SK-N-SH (cell line): ENCODE results near the gene CDH4. TPM values are rescaled to one million over a fixed set of nuclear protein-coding genes. Genes with fewer than 3 reads are reported as not detected.

Experiments used
- CTCF ChIA-PET: fragments of 300-600, 350-600 bp; formaldehyde crosslinking; extraction: SDS; loops from one replicate; lab custom pipeline; 2021; lab: Yijun Ruan, JAX
- POLR2A ChIA-PET: fragments of 350-600 bp; sonication (Branson Sonifier 250); formaldehyde crosslinking; extraction: SDS; loops from one replicate; lab custom pipeline; 2020; ENCODE audit warnings: antibody characterized with exemption, inconsistent platforms; lab: Yijun Ruan, JAX
- DNase-seq: peaks from one replicate; pipeline ENCODE4 v3.0.0; 2012
- H2AFZ ChIP-seq: fragments of 200-600 bp; sonication (generic); 2 replicates; pipeline ENCODE4 v1.8.1; 2016; ENCODE audit warnings: antibody characterized with exemption, mild to moderate bottlenecking, low read depth
- H3F3A ChIP-seq: fragments of 200-600 bp; sonication (generic); replicated peaks from 2 replicates; pipeline ENCODE3; 2016; ENCODE audit warnings: antibody characterized with exemption, mild to moderate bottlenecking; ENCODE audit not compliant: insufficient read depth
- H3K27ac ChIP-seq, 2 experiments: fragments of 200-500 bp in 1 of 2; fragments of 200-600 bp in 1 of 2; sonication (Bioruptor generic) in 1 of 2; sonication (generic), shearing (Covaris generic) in 1 of 2; 2 replicates each; pipeline versions ENCODE4 v1.5.1 to v1.6.1; 2014 to 2016; ENCODE audit warnings: low read depth in 2 of 2, inconsistent platforms in 1 of 2, low read length in 1 of 2, mild to moderate bottlenecking in 1 of 2, mixed read lengths in 1 of 2
- H3K27me3 ChIP-seq: fragments of 200-600 bp; sonication (generic), shearing (Covaris generic); 2 replicates; pipeline ENCODE4 v1.6.1; 2016; ENCODE audit warnings: mixed run types; ENCODE audit not compliant: insufficient read depth
- H3K36me3 ChIP-seq, 2 experiments: fragments of 200-500 bp in 1 of 2; fragments of 200-600 bp in 1 of 2; sonication (Bioruptor generic) in 1 of 2; sonication (generic) in 1 of 2; replicated peaks in 1 of 2; 2 replicates each; pipeline versions ENCODE3 to v1.5.1; 2014 to 2016; ENCODE audit warnings: low read length in 1 of 2, mild to moderate bottlenecking in 1 of 2; ENCODE audit not compliant: insufficient read depth in 2 of 2, control insufficient read depth in 1 of 2
- H3K4me1 ChIP-seq, 2 experiments: fragments of 200-500 bp in 1 of 2; fragments of 200-600 bp in 1 of 2; sonication (Bioruptor generic) in 1 of 2; sonication (generic), shearing (Covaris generic) in 1 of 2; 2 replicates each; pipeline versions ENCODE4 v1.5.1 to v1.6.1; 2014 to 2016; ENCODE audit warnings: low read depth in 1 of 2, low read length in 1 of 2, mixed run types in 1 of 2; ENCODE audit not compliant: insufficient read depth in 2 of 2, control insufficient read depth in 1 of 2
- H3K4me2 ChIP-seq: fragments of 200-600 bp; sonication (generic), shearing (Covaris generic); 2 replicates; pipeline ENCODE4 v1.6.1; 2017; ENCODE audit warnings: mixed run types
- H3K4me3 ChIP-seq, 2 experiments: fragments of 200-500 bp in 1 of 2; fragments of 200-600 bp in 1 of 2; sonication (Bioruptor generic) in 1 of 2; sonication (generic), shearing (Covaris generic) in 1 of 2; 2 replicates each; pipeline versions ENCODE4 v1.5.1 to v1.8.1; 2014 to 2016; ENCODE audit warnings: low read depth in 2 of 2, inconsistent platforms in 1 of 2, low read length in 1 of 2, mild to moderate bottlenecking in 1 of 2, mixed read lengths in 1 of 2, moderate library complexity in 1 of 2
- H3K79me2 ChIP-seq: fragments of 200-600 bp; sonication (generic); 2 replicates; pipeline ENCODE4 v1.8.1; 2017; ENCODE audit warnings: mild to moderate bottlenecking; ENCODE audit not compliant: insufficient read depth
- H3K9ac ChIP-seq: fragments of 200-600 bp; sonication (generic); 2 replicates; pipeline ENCODE4 v1.6.1; 2017; ENCODE audit warnings: mixed run types
- H3K9me2 ChIP-seq: fragments of 200-600 bp; sonication (generic); 2 replicates; pipeline ENCODE4 v1.6.1; 2017; ENCODE audit warnings: mixed run types
- H3K9me3 ChIP-seq: fragments of 200-600 bp; sonication (generic); 2 replicates; pipeline ENCODE4 v1.6.1; 2017; ENCODE audit warnings: mixed run types, mild to moderate bottlenecking, moderate library complexity
- H4K20me1 ChIP-seq: fragments of 200-600 bp; sonication (generic); 2 replicates; pipeline ENCODE4 v1.6.1; 2017; ENCODE audit warnings: mild to moderate bottlenecking, mixed run types; ENCODE audit not compliant: insufficient read depth
- CHD2 ChIP-seq: fragments of 150-350 bp; IDR thresholded peaks from 2 replicates; pipeline ENCODE4 v1.6.1; 2018; ENCODE audit warnings: low read length; ENCODE audit not compliant: partially characterized antibody
- ELF1 ChIP-seq: IDR thresholded peaks from 2 replicates; pipeline ENCODE4 v1.4.0; 2012
- EP300 ChIP-seq, 2 experiments: IDR thresholded peaks; 2 replicates each; pipeline versions ENCODE4 v1.4.0 to v1.6.1; 2012; ENCODE audit warnings: borderline replicate concordance in 1 of 2, low read depth in 1 of 2, low read length in 1 of 2
- EZH2phosphoT487 ChIP-seq: fragments of 200-600 bp; sonication (generic); IDR thresholded peaks from 2 replicates; pipeline ENCODE4 v1.6.1; 2017; ENCODE audit warnings: low read depth, mixed run types, mild to moderate bottlenecking, antibody characterized with exemption, moderate library complexity, borderline replicate concordance
- FOSL2 ChIP-seq: IDR thresholded peaks from 2 replicates; pipeline ENCODE4 v1.4.0; 2012; ENCODE audit warnings: low read depth, mild to moderate bottlenecking, moderate library complexity, borderline replicate concordance
- FOXJ3 ChIP-seq: sonication (generic); formaldehyde crosslinking; IDR thresholded peaks from 2 replicates; pipeline ENCODE4 v1.5.1; 2020; ENCODE audit warnings: mild to moderate bottlenecking, missing genetic modification reagents
- GABPA ChIP-seq: IDR thresholded peaks from 2 replicates; pipeline ENCODE4 v1.4.0; 2012; ENCODE audit warnings: low read depth, mild to moderate bottlenecking
- MEF2A ChIP-seq: IDR thresholded peaks from 2 replicates; pipeline ENCODE4 v1.4.0; 2012; ENCODE audit warnings: low read depth, borderline replicate concordance
- MXI1 ChIP-seq: IDR thresholded peaks from 2 replicates; pipeline ENCODE4 v1.6.1; 2012; ENCODE audit warnings: mild to moderate bottlenecking, low read depth, low read length, improper control_type of control experiment
- PBX3 ChIP-seq: IDR thresholded peaks from 2 replicates; pipeline ENCODE4; 2012
- RAD21 ChIP-seq: IDR thresholded peaks from 2 replicates; pipeline ENCODE4 v1.6.1; 2012; ENCODE audit warnings: mild to moderate bottlenecking, low read length
- RCOR1 ChIP-seq: fragments of 150-350 bp; IDR thresholded peaks from 2 replicates; pipeline ENCODE4 v1.6.1; 2017; ENCODE audit warnings: antibody characterized with exemption, low read length
- SIN3A ChIP-seq: IDR thresholded peaks from 2 replicates; pipeline ENCODE4 v1.6.1; 2012; ENCODE audit warnings: low read depth, mild to moderate bottlenecking, low read length, moderate library complexity, borderline replicate concordance
- TCF12 ChIP-seq: IDR thresholded peaks from 2 replicates; pipeline ENCODE4 v1.4.0; 2012
- TEAD4 ChIP-seq: IDR thresholded peaks from 2 replicates; pipeline ENCODE4 v1.4.0; 2012; ENCODE audit warnings: mild to moderate bottlenecking, borderline replicate concordance; ENCODE audit not compliant: insufficient read depth
- USF1 ChIP-seq: IDR thresholded peaks from 2 replicates; pipeline ENCODE4 v1.4.0; 2012; ENCODE audit warnings: low read depth, borderline replicate concordance
- YY1 ChIP-seq: IDR thresholded peaks from 2 replicates; pipeline ENCODE4 v1.4.0; 2012; ENCODE audit warnings: low read depth, mild to moderate bottlenecking
- whole genome bisulfite sequencing: methylation state at CpG from one replicate; pipeline ENCODE4 v1.1.6; 2017; ENCODE audit warnings: low lambda C conversion rate; 5-methylcytosine and 5-hydroxymethylcytosine counted together
- polyA plus RNA-seq, 3 experiments: library from polyadenylated mRNA; depleted of rRNA; stranded (reverse); fragments of >200 nt; gene quantifications; 2 replicates each; pipeline ENCODE4 v1.2.3, GENCODE V29; 2012
- TF ChIP-seq, protein P1 (sequence below): IDR thresholded peaks from 2 replicates; pipeline ENCODE4 v1.4.0; 2012; ENCODE audit warnings: low read depth
- TF ChIP-seq, protein P2 (sequence below): fragments of 150-350 bp; IDR thresholded peaks from 2 replicates; pipeline ENCODE4 v1.6.1; 2016; ENCODE audit warnings: mild to moderate bottlenecking, low read depth, low read length

CDH4 gene
- polyA plus RNA-seq, 1 of the 3 experiments (the other 2 are of a cell fraction): not detected

- Histone ChIP-seq H3K9ac (no peak overlapping the region), H4K20me1 (no peaks in the 10 kb centered on the region), H3K27me3 (no peaks in the 10 kb centered on the region), H3K9me3 (no peaks in the 10 kb centered on the region), H3K27ac (no peak overlapping the region), H3F3A (no peaks in the 10 kb centered on the region), H2AFZ (no peak overlapping the region), H3K79me2 (no peaks in the 10 kb centered on the region), H3K36me3 (no peaks in the 10 kb centered on the region), H3K9me2 (no peaks in the 10 kb centered on the region), H3K4me3 (no peak overlapping the region), H3K4me1 (peaks cover 0 to 6% of the 10 kb centered on the region in 2 experiments; a peak in 1 of 4 replicates), H3K4me2 (no peak overlapping the region)
- ChIA-PET POLR2A (no interaction called here), CTCF (no interaction called here)
- no peak for DNase-seq
- TF ChIP-seq RAD21 (no peak), MEF2A (no peak), ELF1 (no peak), TEAD4 (no peak), SIN3A (no peak), EP300 (IDR thresholded peaks at IDR 0.05; ENCODE audit: borderline replicate concordance in 1 of 2, low read depth in 1 of 2, low read length in 1 of 2) (no peak), CHD2 (no peak), YY1 (no peak), FOSL2 (no peak), FOXJ3 (CRISPR knock-in tag) (no peak), MXI1 (no peak), USF1 (no peak), RCOR1 (no peak)
- TF ChIP-seq, protein P1, sequence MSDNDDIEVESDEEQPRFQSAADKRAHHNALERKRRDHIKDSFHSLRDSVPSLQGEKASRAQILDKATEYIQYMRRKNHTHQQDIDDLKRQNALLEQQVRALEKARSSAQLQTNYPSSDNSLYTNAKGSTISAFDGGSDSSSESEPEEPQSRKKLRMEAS: no peak
- TF ChIP-seq, protein P2, sequence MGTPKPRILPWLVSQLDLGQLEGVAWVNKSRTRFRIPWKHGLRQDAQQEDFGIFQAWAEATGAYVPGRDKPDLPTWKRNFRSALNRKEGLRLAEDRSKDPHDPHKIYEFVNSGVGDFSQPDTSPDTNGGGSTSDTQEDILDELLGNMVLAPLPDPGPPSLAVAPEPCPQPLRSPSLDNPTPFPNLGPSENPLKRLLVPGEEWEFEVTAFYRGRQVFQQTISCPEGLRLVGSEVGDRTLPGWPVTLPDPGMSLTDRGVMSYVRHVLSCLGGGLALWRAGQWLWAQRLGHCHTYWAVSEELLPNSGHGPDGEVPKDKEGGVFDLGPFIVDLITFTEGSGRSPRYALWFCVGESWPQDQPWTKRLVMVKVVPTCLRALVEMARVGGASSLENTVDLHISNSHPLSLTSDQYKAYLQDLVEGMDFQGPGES: no peak
- WGBS: 56% methylated on average over 21 of the region's 25 CpGs
These were observed 392.5 kb downstream of the CDH4 start for GRCh38 chr20:61644378-61645076.

- Histone ChIP-seq H4K20me1 (no peaks in the 10 kb centered on the region), H3K4me3 (no peak overlapping the region), H3K9me3 (no peaks in the 10 kb centered on the region), H3K36me3 (no peaks in the 10 kb centered on the region), H3K4me2 (no peak overlapping the region), H3K27ac (no peak overlapping the region), H3K9me2 (no peaks in the 10 kb centered on the region), H3K79me2 (no peaks in the 10 kb centered on the region), H3F3A (no peaks in the 10 kb centered on the region), H3K4me1 (peaks cover 0 to 6% of the 10 kb centered on the region in 2 experiments; a peak in 1 of 4 replicates), H3K9ac (no peak overlapping the region), H3K27me3 (no peaks in the 10 kb centered on the region), H2AFZ (no peak overlapping the region)
- no peak for DNase-seq
- no peak for TF ChIP-seq RCOR1
- TF ChIP-seq GABPA: no peak
- no peak for TF ChIP-seq EZH2phosphoT487
- no peak for TF ChIP-seq PBX3
- TF ChIP-seq MEF2A: no peak
- TF ChIP-seq MXI1: no peak
- no peak for TF ChIP-seq TCF12
- TF ChIP-seq CHD2: no peak
- TF ChIP-seq RAD21: no peak
- no peak for TF ChIP-seq SIN3A
- POLR2A ChIA-PET: no interaction called here
- 78% methylated on average over 1 of the region's 1 CpG for WGBS
- CTCF ChIA-PET: no interaction called here
These were observed 393.7 kb downstream of the CDH4 start for GRCh38 chr20:61645732-61646131.
